HepG2 (cell line): ENCODE data around the gene ATRN. TPM values are rescaled to one million over a fixed set of nuclear protein-coding genes. Genes with fewer than 3 reads are reported as not detected.

Experiments used
- ADNP ChIP-seq: sonication (generic); formaldehyde crosslinking; IDR thresholded peaks from 2 replicates; pipeline ENCODE4 v1.4.0; 2020; ENCODE audit warnings: missing genetic modification reagents
- EEA1 ChIP-seq: sonication (generic); formaldehyde crosslinking; IDR thresholded peaks from 2 replicates; pipeline ENCODE4 v1.5.1; 2020; ENCODE audit warnings: mild to moderate bottlenecking, missing genetic modification reagents, borderline replicate concordance
- ELF3 ChIP-seq: IDR thresholded peaks from 2 replicates; pipeline ENCODE4 v1.6.1; 2016; ENCODE audit warnings: missing genetic modification reagents, missing compliant biosample characterization
- FIP1L1 ChIP-seq: fragments of 200-400 bp; formaldehyde crosslinking; IDR thresholded peaks from 2 replicates; pipeline ENCODE4 v1.6.1; 2018; ENCODE audit warnings: low read depth, mild to moderate bottlenecking, low read length, moderate library complexity, borderline replicate concordance; ENCODE audit not compliant: insufficient read depth
- FOXK1 ChIP-seq: sonication (generic); formaldehyde crosslinking; IDR thresholded peaks from 2 replicates; pipeline ENCODE4 v1.4.0; 2020; ENCODE audit warnings: low read depth, missing genetic modification reagents, borderline replicate concordance
- GATA4 ChIP-seq: sonication (generic); IDR thresholded peaks from 2 replicates; pipeline ENCODE4 v1.6.1; 2016; ENCODE audit warnings: antibody characterized with exemption, low read depth, borderline replicate concordance
- HOXD1 ChIP-seq: sonication (generic); formaldehyde crosslinking; IDR thresholded peaks from 2 replicates; pipeline ENCODE4 v1.5.0; 2020; ENCODE audit warnings: missing genetic modification reagents
- KAT2B ChIP-seq: fragments of 150-350 bp; IDR thresholded peaks from 2 replicates; pipeline ENCODE4 v1.6.1; 2014; ENCODE audit warnings: low read depth, low read length, borderline replicate concordance
- MEIS2 ChIP-seq: sonication (generic); formaldehyde crosslinking; IDR thresholded peaks from 2 replicates; pipeline ENCODE4 v1.9.0; 2021; ENCODE audit warnings: mild to moderate bottlenecking, missing genetic modification reagents
- RARG ChIP-seq: sonication (generic); formaldehyde crosslinking; IDR thresholded peaks from 2 replicates; pipeline ENCODE4 v1.4.0; 2020; ENCODE audit warnings: low read depth, mild to moderate bottlenecking, missing genetic modification reagents
- SOX5 ChIP-seq: IDR thresholded peaks from 2 replicates; pipeline ENCODE4 v1.6.1; 2016; ENCODE audit warnings: borderline replicate concordance
- TGIF2 ChIP-seq: IDR thresholded peaks from 2 replicates; pipeline ENCODE4 v1.6.1; 2016; ENCODE audit warnings: control low read depth, missing compliant biosample characterization
- TOPORS ChIP-seq: sonication (generic); formaldehyde crosslinking; IDR thresholded peaks from 2 replicates; pipeline ENCODE4 v1.8.0; 2023; ENCODE audit warnings: mild to moderate bottlenecking, missing genetic modification reagents
- ZNF274 ChIP-seq: sonication (generic); formaldehyde crosslinking; IDR thresholded peaks from 2 replicates; pipeline ENCODE4 v1.5.1; 2020; ENCODE audit warnings: mild to moderate bottlenecking, missing genetic modification reagents
- ZNF530 ChIP-seq: sonication (generic); formaldehyde crosslinking; IDR thresholded peaks from 2 replicates; pipeline ENCODE4 v1.5.0; 2020; ENCODE audit warnings: low read depth, mild to moderate bottlenecking, missing genetic modification reagents
- ZNF562 ChIP-seq: sonication (generic); formaldehyde crosslinking; IDR thresholded peaks from 2 replicates; pipeline ENCODE4 v1.8.0; 2022; ENCODE audit warnings: missing genetic modification reagents, borderline replicate concordance
- ZNF7 ChIP-seq: IDR thresholded peaks from 2 replicates; pipeline ENCODE4 v1.6.1; 2016; ENCODE audit warnings: missing biosample characterization, missing genetic modification reagents
- polyA plus RNA-seq, 8 experiments: library from polyadenylated mRNA; depleted of rRNA in 3 of 8; stranded (reverse) in 7 of 8; unstranded in 1 of 8; fragments of >200 nt; fragmentation: Illumina TruSeq in 4 of 8; extraction: Trizol in 4 of 8; gene quantifications; 2 replicates each; pipeline versions ENCODE4 v1.2.1 to v1.2.3, GENCODE V29; 2011 to 2016; ENCODE audit warnings: low read depth in 4 of 8, missing spikeins in 1 of 8, mixed read lengths in 1 of 8; ENCODE audit not compliant: insufficient read depth in 1 of 8
- total RNA-seq, 5 experiments: library from RNA; depleted of rRNA; stranded (reverse); fragments of >200 nt; fragmentation: Illumina TruSeq; extraction: Trizol; gene quantifications; 2 replicates each; pipeline ENCODE4 v1.2.3, GENCODE V29; 2016; ENCODE audit warnings: low read depth in 1 of 5
- TF ChIP-seq, protein P1 (sequence below): sonication (generic); formaldehyde crosslinking; IDR thresholded peaks from 2 replicates; pipeline ENCODE4 v1.8.0; 2023; ENCODE audit warnings: mild to moderate bottlenecking, missing genetic modification reagents
- TF ChIP-seq, protein P2 (sequence below): sonication (generic); formaldehyde crosslinking; IDR thresholded peaks from 2 replicates; pipeline ENCODE4 v1.5.0; 2020; ENCODE audit warnings: mild to moderate bottlenecking, missing genetic modification reagents, moderate library complexity
- TF ChIP-seq, protein P3 (sequence below): sonication (generic); formaldehyde crosslinking; IDR thresholded peaks from 2 replicates; pipeline ENCODE4 v1.4.0; 2020; ENCODE audit warnings: mild to moderate bottlenecking, missing genetic modification reagents, borderline replicate concordance
- TF ChIP-seq, protein P4 (sequence below): sonication (generic); formaldehyde crosslinking; IDR thresholded peaks from 2 replicates; pipeline ENCODE4 v1.4.0; 2020; ENCODE audit warnings: missing genetic modification reagents
- TF ChIP-seq, protein P5 (sequence below): IDR thresholded peaks from 2 replicates; pipeline ENCODE4 v1.6.1; 2012; ENCODE audit warnings: inconsistent platforms

The ATRN gene
- total and polyA plus RNA-seq, 2 of the 13 experiments (the other 11 are each of a cell fraction or from before 2014, with no cell fraction given), result 44.2 to 81.1 TPM

DNA sequence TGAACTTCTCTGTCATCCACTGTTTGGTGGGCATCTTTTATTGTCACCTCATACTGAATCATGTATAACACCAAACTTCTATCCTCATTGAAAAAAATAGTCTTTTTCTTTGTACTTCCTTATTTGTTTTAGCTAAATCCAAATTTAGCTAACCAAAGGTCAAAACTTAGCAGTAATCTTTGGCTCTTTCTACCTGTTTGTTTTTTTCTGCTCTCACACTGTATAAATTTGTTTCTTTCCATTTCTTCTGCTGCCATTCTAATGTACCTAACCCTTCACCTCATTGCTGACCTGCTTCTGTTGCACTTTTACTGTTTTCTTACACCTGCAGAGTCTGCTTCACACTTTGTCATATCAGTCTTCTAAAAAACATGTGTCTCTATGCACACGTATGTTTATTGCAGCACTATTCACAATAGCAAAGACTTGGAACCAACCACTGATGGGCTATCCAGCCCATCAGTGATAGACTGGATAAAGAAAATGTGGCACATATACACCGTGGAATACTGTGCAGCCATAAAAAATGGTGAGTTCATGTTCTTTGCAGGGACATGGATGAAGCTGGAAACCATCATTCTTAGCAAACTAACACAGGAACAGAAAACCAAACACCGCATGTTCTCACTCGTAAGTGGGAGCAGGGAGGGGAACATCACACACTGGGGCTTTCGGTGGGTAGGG, 7.2 kb downstream of the ATRN start (continued):
- TF ChIP-seq FIP1L1, result no peak
- TF ChIP-seq, protein P1, sequence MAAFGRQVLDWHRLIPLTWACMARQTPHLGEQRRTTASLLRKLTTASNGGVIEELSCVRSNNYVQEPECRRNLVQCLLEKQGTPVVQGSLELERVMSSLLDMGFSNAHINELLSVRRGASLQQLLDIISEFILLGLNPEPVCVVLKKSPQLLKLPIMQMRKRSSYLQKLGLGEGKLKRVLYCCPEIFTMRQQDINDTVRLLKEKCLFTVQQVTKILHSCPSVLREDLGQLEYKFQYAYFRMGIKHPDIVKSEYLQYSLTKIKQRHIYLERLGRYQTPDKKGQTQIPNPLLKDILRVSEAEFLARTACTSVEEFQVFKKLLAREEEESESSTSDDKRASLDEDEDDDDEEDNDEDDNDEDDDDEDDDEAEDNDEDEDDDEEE, result no peak
- TF ChIP-seq KAT2B, result no peak
- TF ChIP-seq ZNF7 (CRISPR knock-in tag), result peak; percentile 59; the same call in 1 of the 2 replicates
- TF ChIP-seq, protein P2, sequence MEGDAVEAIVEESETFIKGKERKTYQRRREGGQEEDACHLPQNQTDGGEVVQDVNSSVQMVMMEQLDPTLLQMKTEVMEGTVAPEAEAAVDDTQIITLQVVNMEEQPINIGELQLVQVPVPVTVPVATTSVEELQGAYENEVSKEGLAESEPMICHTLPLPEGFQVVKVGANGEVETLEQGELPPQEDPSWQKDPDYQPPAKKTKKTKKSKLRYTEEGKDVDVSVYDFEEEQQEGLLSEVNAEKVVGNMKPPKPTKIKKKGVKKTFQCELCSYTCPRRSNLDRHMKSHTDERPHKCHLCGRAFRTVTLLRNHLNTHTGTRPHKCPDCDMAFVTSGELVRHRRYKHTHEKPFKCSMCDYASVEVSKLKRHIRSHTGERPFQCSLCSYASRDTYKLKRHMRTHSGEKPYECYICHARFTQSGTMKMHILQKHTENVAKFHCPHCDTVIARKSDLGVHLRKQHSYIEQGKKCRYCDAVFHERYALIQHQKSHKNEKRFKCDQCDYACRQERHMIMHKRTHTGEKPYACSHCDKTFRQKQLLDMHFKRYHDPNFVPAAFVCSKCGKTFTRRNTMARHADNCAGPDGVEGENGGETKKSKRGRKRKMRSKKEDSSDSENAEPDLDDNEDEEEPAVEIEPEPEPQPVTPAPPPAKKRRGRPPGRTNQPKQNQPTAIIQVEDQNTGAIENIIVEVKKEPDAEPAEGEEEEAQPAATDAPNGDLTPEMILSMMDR (CRISPR knock-in tag), result no peak
- no peak for TF ChIP-seq MEIS2 (CRISPR knock-in tag)
- no peak for TF ChIP-seq ZNF274
- TF ChIP-seq ELF3 (CRISPR knock-in tag), result peak; percentile 100
- no peak for TF ChIP-seq EEA1 (CRISPR knock-in tag)
- TF ChIP-seq TGIF2, result no peak
- no peak for TF ChIP-seq TOPORS (CRISPR knock-in tag)
- TF ChIP-seq, protein P3, sequence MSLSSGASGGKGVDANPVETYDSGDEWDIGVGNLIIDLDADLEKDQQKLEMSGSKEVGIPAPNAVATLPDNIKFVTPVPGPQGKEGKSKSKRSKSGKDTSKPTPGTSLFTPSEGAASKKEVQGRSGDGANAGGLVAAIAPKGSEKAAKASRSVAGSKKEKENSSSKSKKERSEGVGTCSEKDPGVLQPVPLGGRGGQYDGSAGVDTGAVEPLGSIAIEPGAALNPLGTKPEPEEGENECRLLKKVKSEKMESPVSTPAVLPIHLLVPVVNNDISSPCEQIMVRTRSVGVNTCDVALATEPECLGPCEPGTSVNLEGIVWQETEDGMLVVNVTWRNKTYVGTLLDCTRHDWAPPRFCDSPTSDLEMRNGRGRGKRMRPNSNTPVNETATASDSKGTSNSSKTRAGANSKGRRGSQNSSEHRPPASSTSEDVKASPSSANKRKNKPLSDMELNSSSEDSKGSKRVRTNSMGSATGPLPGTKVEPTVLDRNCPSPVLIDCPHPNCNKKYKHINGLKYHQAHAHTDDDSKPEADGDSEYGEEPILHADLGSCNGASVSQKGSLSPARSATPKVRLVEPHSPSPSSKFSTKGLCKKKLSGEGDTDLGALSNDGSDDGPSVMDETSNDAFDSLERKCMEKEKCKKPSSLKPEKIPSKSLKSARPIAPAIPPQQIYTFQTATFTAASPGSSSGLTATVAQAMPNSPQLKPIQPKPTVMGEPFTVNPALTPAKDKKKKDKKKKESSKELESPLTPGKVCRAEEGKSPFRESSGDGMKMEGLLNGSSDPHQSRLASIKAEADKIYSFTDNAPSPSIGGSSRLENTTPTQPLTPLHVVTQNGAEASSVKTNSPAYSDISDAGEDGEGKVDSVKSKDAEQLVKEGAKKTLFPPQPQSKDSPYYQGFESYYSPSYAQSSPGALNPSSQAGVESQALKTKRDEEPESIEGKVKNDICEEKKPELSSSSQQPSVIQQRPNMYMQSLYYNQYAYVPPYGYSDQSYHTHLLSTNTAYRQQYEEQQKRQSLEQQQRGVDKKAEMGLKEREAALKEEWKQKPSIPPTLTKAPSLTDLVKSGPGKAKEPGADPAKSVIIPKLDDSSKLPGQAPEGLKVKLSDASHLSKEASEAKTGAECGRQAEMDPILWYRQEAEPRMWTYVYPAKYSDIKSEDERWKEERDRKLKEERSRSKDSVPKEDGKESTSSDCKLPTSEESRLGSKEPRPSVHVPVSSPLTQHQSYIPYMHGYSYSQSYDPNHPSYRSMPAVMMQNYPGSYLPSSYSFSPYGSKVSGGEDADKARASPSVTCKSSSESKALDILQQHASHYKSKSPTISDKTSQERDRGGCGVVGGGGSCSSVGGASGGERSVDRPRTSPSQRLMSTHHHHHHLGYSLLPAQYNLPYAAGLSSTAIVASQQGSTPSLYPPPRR (CRISPR knock-in tag), result no peak
- TF ChIP-seq ADNP (CRISPR knock-in tag), result no peak
- TF ChIP-seq, protein P4, sequence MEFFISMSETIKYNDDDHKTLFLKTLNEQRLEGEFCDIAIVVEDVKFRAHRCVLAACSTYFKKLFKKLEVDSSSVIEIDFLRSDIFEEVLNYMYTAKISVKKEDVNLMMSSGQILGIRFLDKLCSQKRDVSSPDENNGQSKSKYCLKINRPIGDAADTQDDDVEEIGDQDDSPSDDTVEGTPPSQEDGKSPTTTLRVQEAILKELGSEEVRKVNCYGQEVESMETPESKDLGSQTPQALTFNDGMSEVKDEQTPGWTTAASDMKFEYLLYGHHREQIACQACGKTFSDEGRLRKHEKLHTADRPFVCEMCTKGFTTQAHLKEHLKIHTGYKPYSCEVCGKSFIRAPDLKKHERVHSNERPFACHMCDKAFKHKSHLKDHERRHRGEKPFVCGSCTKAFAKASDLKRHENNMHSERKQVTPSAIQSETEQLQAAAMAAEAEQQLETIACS (CRISPR knock-in tag), result no peak
- no peak for TF ChIP-seq ZNF562
- no peak for TF ChIP-seq GATA4
- TF ChIP-seq, protein P5, sequence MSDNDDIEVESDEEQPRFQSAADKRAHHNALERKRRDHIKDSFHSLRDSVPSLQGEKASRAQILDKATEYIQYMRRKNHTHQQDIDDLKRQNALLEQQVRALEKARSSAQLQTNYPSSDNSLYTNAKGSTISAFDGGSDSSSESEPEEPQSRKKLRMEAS, result no peak
- TF ChIP-seq FOXK1 (CRISPR knock-in tag), result no peak
- peak; percentile 65; the same call in 1 of the 2 replicates for TF ChIP-seq SOX5 (CRISPR knock-in tag)
- no peak for TF ChIP-seq ZNF530 (CRISPR knock-in tag)
- TF ChIP-seq RARG (CRISPR knock-in tag), result no peak
- no peak for TF ChIP-seq HOXD1
